Measurements from ENCODE around the gene KDM6A. TPM values are rescaled to one million over a fixed set of nuclear protein-coding genes. Genes with fewer than 3 reads are reported as not detected.
A peak's percentile ranks its signal among the peaks of the same experiment; 100 is the strongest.

KDM6A gene
- total and polyA plus RNA-seq, 2 donors (not counting 3 experiments of a cell fraction or from before 2014, with no cell fraction given) = 9.0 to 20.6 TPM

GRCh38 chrX:44828008-44828605 is 44.9 kb upstream of the KDM6A start:
- Histone ChIP-seq H3K9me3 (replicated peaks; ENCODE audit: control insufficient read depth, insufficient read depth, low read length) (no peaks in the 10 kb centered on the region), H3K4me1 (ENCODE audit: control insufficient read depth, extremely low read depth, insufficient read depth, low read length) (no peaks in the 10 kb centered on the region), H3K27ac (ENCODE audit: insufficient read depth, low read depth, low read length) (no peak overlapping the region), H3K4me2 (ENCODE audit: insufficient read depth, low read length) (no peak overlapping the region), H3K9me1 (replicated peaks; ENCODE audit: control insufficient read depth, extremely low read depth, insufficient read depth, low read length) (no peaks in the 10 kb centered on the region), H3K27me3 (ENCODE audit: control insufficient read depth in 2 of 2, insufficient read depth in 2 of 2, low read length in 2 of 2) (no peaks in the 10 kb centered on the region), H3K9ac (replicated peaks; ENCODE audit: extremely low read depth, insufficient read depth, low read length) (no peak overlapping the region), H3K4me3 (replicated peaks in 1 of 3; ENCODE audit: insufficient read depth in 1 of 3, low read depth in 1 of 3, low read length in 3 of 3) (no peak overlapping the region), H3K36me3 (ENCODE audit: control insufficient read depth in 2 of 2, extremely low read depth in 1 of 2, insufficient read depth in 2 of 2, low read length in 2 of 2) (no peaks in the 10 kb centered on the region), H2AFZ (ENCODE audit: low read depth, low read length) (no peak overlapping the region), H3K79me2 (ENCODE audit: control insufficient read depth, insufficient read depth, low read length) (no peaks in the 10 kb centered on the region), H4K20me1 (replicated peaks; ENCODE audit: control insufficient read depth, extremely low read depth, insufficient read depth, low read length) (no peaks in the 10 kb centered on the region)
- TF ChIP-seq FOS (IDR thresholded peaks at IDR 0.05; ENCODE audit: borderline replicate concordance, insufficient read depth, low read length) (peak; percentile 46), POLR2A (IDR thresholded peaks at IDR 0.05; ENCODE audit: low read depth, low read length) (no peak), CTCF (IDR thresholded peaks at IDR 0.05; ENCODE audit: extremely low read depth in 1 of 2, insufficient read depth in 1 of 2, low read depth in 1 of 2, low read length in 2 of 2) (no peak), MYC (IDR thresholded peaks at IDR 0.05; ENCODE audit: low read depth, low read length) (no peak), JUN (IDR thresholded peaks at IDR 0.05; ENCODE audit: borderline replicate concordance, insufficient read depth, insufficient read length, low read depth) (peak; percentile 18)
- POLR2A ChIA-PET = no interaction called here
- no TSS peak for BruUV-seq (replicated peaks)
- FAIRE-seq = no peak
- peak; percentile 24 for DNase-seq (ENCODE audit: low read depth, low spot score)
- dilution Hi-C loops (cut with MboI; ENCODE audit: extremely low pct_ligation_motif_present, low sequenced_read_pairs) = no loop called here
- CTCF ChIA-PET = interaction anchor here (0.9 kb wide), 1 partner anchor 17 kb away, joined by 3 read pairs; no protein-coding TSS in a partner anchor
- intact Hi-C loops (cut with micrococcal nuclease) = no loop called here

GRCh38 chrX:44829832-44830231 is 43.2 kb upstream of the KDM6A start:
- no peaks in the 10 kb centered on the region for H3K9me3 ChIP-seq (replicated peaks; ENCODE audit: control insufficient read depth, insufficient read depth, low read length)
- H3K79me2 ChIP-seq (ENCODE audit: control insufficient read depth, insufficient read depth, low read length) = no peaks in the 10 kb centered on the region
- H3K9ac ChIP-seq (replicated peaks; ENCODE audit: extremely low read depth, insufficient read depth, low read length) = no peak overlapping the region
- no peak overlapping the region for H3K27ac ChIP-seq (ENCODE audit: insufficient read depth, low read depth, low read length)
- no peak overlapping the region for H2AFZ ChIP-seq (ENCODE audit: low read depth, low read length)
- no peak overlapping the region for H3K4me2 ChIP-seq (ENCODE audit: insufficient read depth, low read length)
- BruUV-seq (replicated peaks) = no TSS peak
- H3K4me3 ChIP-seq (replicated peaks in 1 of 3; ENCODE audit: insufficient read depth in 1 of 3, low read depth in 1 of 3, low read length in 3 of 3) = no peak overlapping the region
- intact Hi-C loops (cut with micrococcal nuclease) (no loop called here), dilution Hi-C loops (cut with MboI; ENCODE audit: extremely low pct_ligation_motif_present, low sequenced_read_pairs) (no loop called here)
- CTCF ChIA-PET = no interaction called here
- POLR2A ChIA-PET = no interaction called here
- H3K4me1 ChIP-seq (ENCODE audit: control insufficient read depth, extremely low read depth, insufficient read depth, low read length) = no peaks in the 10 kb centered on the region
- DNase-seq (ENCODE audit: low read depth, low spot score) (no peak), FAIRE-seq (no peak)
- H3K9me1 ChIP-seq (replicated peaks; ENCODE audit: control insufficient read depth, extremely low read depth, insufficient read depth, low read length) = no peaks in the 10 kb centered on the region
- H4K20me1 ChIP-seq (replicated peaks; ENCODE audit: control insufficient read depth, extremely low read depth, insufficient read depth, low read length) = no peaks in the 10 kb centered on the region
- TF ChIP-seq MYC (IDR thresholded peaks at IDR 0.05; ENCODE audit: low read depth, low read length) (no peak), POLR2AphosphoS5 (IDR thresholded peaks at IDR 0.05; ENCODE audit: insufficient read depth, low read depth, low read length) (no peak), FOS (IDR thresholded peaks at IDR 0.05; ENCODE audit: borderline replicate concordance, insufficient read depth, low read length) (no peak), MAX (IDR thresholded peaks at IDR 0.05; ENCODE audit: insufficient read depth, insufficient read length) (no peak)
- no peaks in the 10 kb centered on the region for H3K36me3 ChIP-seq (ENCODE audit: control insufficient read depth in 2 of 2, extremely low read depth in 1 of 2, insufficient read depth in 2 of 2, low read length in 2 of 2)
- H3K27me3 ChIP-seq (ENCODE audit: control insufficient read depth in 2 of 2, insufficient read depth in 2 of 2, low read length in 2 of 2) = no peaks in the 10 kb centered on the region
